Measurements from ENCODE around the gene PDXK. TPM values are rescaled to one million over a fixed set of nuclear protein-coding genes. Genes with fewer than 3 reads are reported as not detected.

The PDXK gene
- total and polyA plus RNA-seq, 2 of the 8 experiments (the other 6 are each of a cell fraction or from before 2014, with no cell fraction given) = 78.0 to 112 TPM

DNA sequence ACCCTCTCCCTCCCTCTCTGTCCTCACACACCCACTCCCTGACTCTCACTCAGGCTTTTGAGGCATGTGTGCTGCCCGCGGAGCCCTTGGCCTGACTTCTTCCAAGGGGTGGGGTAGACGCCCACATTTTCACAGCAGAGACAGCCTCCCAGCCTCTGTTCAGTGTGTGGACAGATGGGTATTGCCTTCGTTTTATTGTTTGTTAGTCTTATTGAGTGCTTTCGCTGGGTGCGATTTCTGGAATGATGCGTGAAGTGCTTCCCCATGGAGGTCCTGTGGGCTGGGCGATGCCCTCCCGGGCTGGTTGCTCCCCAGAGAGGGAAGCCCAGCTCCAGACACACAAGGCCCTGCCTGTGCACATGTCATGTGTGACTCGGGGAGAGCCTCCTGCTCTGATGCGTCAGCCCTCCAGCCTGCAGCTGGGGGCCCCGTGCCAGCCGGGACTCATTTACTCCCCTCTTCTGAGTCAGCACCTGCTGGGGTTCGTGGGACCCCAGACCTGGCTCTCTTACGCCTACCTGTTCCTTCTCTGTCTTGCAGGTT lies 14.7 kb downstream of the PDXK start:
- H3K9ac ChIP-seq (replicated peaks in 1 of 4; ENCODE audit: extremely low read depth in 1 of 4, low read depth in 3 of 4, low read length in 3 of 4) = no peak overlapping the region
- no peak overlapping the region for H3K4ac ChIP-seq (replicated peaks; ENCODE audit: insufficient read length, low read depth, low read length)
- no peaks in the 10 kb centered on the region for H3K36me3 ChIP-seq (ENCODE audit: control insufficient read depth in 2 of 4, insufficient read depth in 4 of 4, low read length in 3 of 4)
- H3K18ac ChIP-seq (ENCODE audit: extremely low read depth, low read length) = no peak overlapping the region
- H3K27me3 ChIP-seq (replicated peaks in 1 of 4; ENCODE audit: control insufficient read depth in 3 of 4, extremely low read depth in 1 of 4, insufficient read depth in 3 of 4, low read length in 3 of 4) = no peaks in the 10 kb centered on the region
- no peak overlapping the region for H2BK5ac ChIP-seq (ENCODE audit: low read depth, low read length)
- no peak overlapping the region for H2AK5ac ChIP-seq (ENCODE audit: low read depth, low read length)
- no peak overlapping the region for H3K4me2 ChIP-seq (ENCODE audit: insufficient read depth in 1 of 2, low read depth in 2 of 2, low read length in 2 of 2)
- H4K20me1 ChIP-seq (replicated peaks in 1 of 2; ENCODE audit: control insufficient read depth in 1 of 2, insufficient read depth in 2 of 2, low read length in 2 of 2) = peaks cover 4 to 20% of the 10 kb centered on the region in 2 experiments
- 0 out of 2 replicates have a peak overlapping the region, but pooled peaks have one; percentile 3 for H4K8ac ChIP-seq (ENCODE audit: extremely low read depth, insufficient read depth, low read length)
- H2BK20ac ChIP-seq (ENCODE audit: low read length) = no peak overlapping the region
- H3K27ac ChIP-seq (ENCODE audit: low read depth, low read length) = no peak overlapping the region
- peaks cover 0 to 34% of the 10 kb centered on the region in 2 experiments; a peak in 3 of 4 replicates for H3K79me2 ChIP-seq (ENCODE audit: control insufficient read depth in 1 of 2, insufficient read depth in 2 of 2, low read length in 2 of 2)
- H4K5ac ChIP-seq (ENCODE audit: insufficient read length, low read depth, low read length) = no peak overlapping the region
- FAIRE-seq (no peak), DNase-seq (ENCODE audit: low read depth in 1 of 2, low spot score in 2 of 2) (no peak)
- no peak overlapping the region for H3K14ac ChIP-seq (ENCODE audit: insufficient read length)
- no peak overlapping the region for H2BK12ac ChIP-seq (ENCODE audit: low read depth, low read length)
- no peak overlapping the region for H3K4me3 ChIP-seq (ENCODE audit: extremely low read depth in 1 of 4, insufficient read depth in 2 of 4, low read depth in 3 of 4, low read length in 4 of 4)
- H2AFZ ChIP-seq (ENCODE audit: low read length) = no peak overlapping the region
- peaks cover 2% of the 10 kb centered on the region; the same call in 1 of the 2 replicates for H3K79me1 ChIP-seq (ENCODE audit: low read depth, low read length)
- H2BK120ac ChIP-seq (replicated peaks; ENCODE audit: low read depth, low read length) = no peak overlapping the region
- H2BK15ac ChIP-seq (ENCODE audit: low read length) = no peak overlapping the region
- no peak overlapping the region for H4K91ac ChIP-seq (replicated peaks; ENCODE audit: insufficient read length, low read length)
- peaks cover 5% of the 10 kb centered on the region; the same call in 1 of the 2 replicates for H3K23me2 ChIP-seq (ENCODE audit: low read depth, low read length)
- ChIA-PET POLR2A (ENCODE audit: partially characterized antibody) (interaction anchor here (4.3 to 6.8 kb wide), 2 partner anchors 10 to 13 kb away, joined by 17 to 41 read pairs; partner anchors contain the start of gene PDXK), CTCF (ENCODE audit: partially characterized antibody) (no interaction called here)
- no peak overlapping the region for H3K23ac ChIP-seq (ENCODE audit: insufficient read length)
- no peaks in the 10 kb centered on the region for H3K9me3 ChIP-seq (ENCODE audit: insufficient read depth in 2 of 2, low read depth in 1 of 2, low read length in 1 of 2)
- no peak overlapping the region for H3K56ac ChIP-seq (replicated peaks; ENCODE audit: insufficient read length, low read depth, low read length)
- peaks cover 0 to 6% (median 2%) of the 10 kb centered on the region in 4 experiments; a peak in 5 of 7 replicates for H3K4me1 ChIP-seq (replicated peaks in 1 of 4; ENCODE audit: control insufficient read depth in 3 of 4, insufficient read depth in 4 of 4, low read length in 3 of 4)
- WGBS, 2 experiments (ENCODE audit: extremely low coverage in 1 of 2, insufficient coverage in 1 of 2, insufficient read length in 1 of 2, insufficient replicate concordance in 2 of 2, low coverage in 1 of 2, low lambda C conversion rate in 2 of 2, missing lambda C conversion rate in 1 of 2) = 89% methylated on average over 14 of the region's 15 CpGs; no CpG with 5 or more reads in 1 of the 2 experiments
- TF ChIP-seq BCL11A (IDR thresholded peaks at IDR 0.05; ENCODE audit: low read depth in 2 of 2, low read length in 2 of 2) = no peak
- TF ChIP-seq CTBP2 (IDR thresholded peaks at IDR 0.05; ENCODE audit: borderline replicate concordance, insufficient read depth, insufficient read length, low read length) = no peak
- no peak for TF ChIP-seq SP2 (IDR thresholded peaks at IDR 0.05; ENCODE audit: low read length)
- no peak for TF ChIP-seq TBP (IDR thresholded peaks at IDR 0.05; ENCODE audit: low read depth, low read length)
- no peak for TF ChIP-seq BACH1 (IDR thresholded peaks at IDR 0.05; ENCODE audit: low read length)
- TF ChIP-seq, protein P1, sequence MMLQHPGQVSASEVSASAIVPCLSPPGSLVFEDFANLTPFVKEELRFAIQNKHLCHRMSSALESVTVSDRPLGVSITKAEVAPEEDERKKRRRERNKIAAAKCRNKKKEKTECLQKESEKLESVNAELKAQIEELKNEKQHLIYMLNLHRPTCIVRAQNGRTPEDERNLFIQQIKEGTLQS (IDR thresholded peaks at IDR 0.05; ENCODE audit: insufficient read depth, low read depth, low read length) = no peak
- TF ChIP-seq KDM4A (IDR thresholded peaks at IDR 0.05; ENCODE audit: low read depth, low read length, severe bottlenecking) = no peak
- TF ChIP-seq RAD21 (IDR thresholded peaks at IDR 0.05 in 1 of 2, conservative IDR thresholded peaks at IDR 0.05 in 1 of 2; ENCODE audit: low read depth in 2 of 2, low read length in 2 of 2) = no peak
- TF ChIP-seq, protein P2, sequence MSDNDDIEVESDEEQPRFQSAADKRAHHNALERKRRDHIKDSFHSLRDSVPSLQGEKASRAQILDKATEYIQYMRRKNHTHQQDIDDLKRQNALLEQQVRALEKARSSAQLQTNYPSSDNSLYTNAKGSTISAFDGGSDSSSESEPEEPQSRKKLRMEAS (IDR thresholded peaks at IDR 0.05) = no peak
- no peak for TF ChIP-seq SP4 (IDR thresholded peaks at IDR 0.05; ENCODE audit: low read length)
- TF ChIP-seq BRCA1 (IDR thresholded peaks at IDR 0.05; ENCODE audit: low read depth, low read length) = no peak
- no peak for TF ChIP-seq JUND (IDR thresholded peaks at IDR 0.05; ENCODE audit: low read length)
- TF ChIP-seq TCF12 (IDR thresholded peaks at IDR 0.05; ENCODE audit: low read depth, low read length) = no peak

Data from H1 (cell line).